A549 (cell line): ENCODE measurements around the gene PARD6G.

Source experiments
- CHD2 ChIP-seq: fragments of 150-350 bp; IDR thresholded peaks from 2 replicates; pipeline ENCODE4 v1.6.1; 2014; ENCODE audit warnings: low read length; ENCODE audit not compliant: partially characterized antibody
- MAFK ChIP-seq: fragments of 450-650 bp; IDR thresholded peaks from 2 replicates; pipeline ENCODE4 v1.6.1; 2014; ENCODE audit not compliant: partially characterized antibody
- PBX3 ChIP-seq: IDR thresholded peaks from 2 replicates; pipeline ENCODE4 v1.6.1; 2012
- POLR2A ChIP-seq: IDR thresholded peaks from 2 replicates; pipeline ENCODE4 v1.6.1; 2012; ENCODE audit warnings: mild to moderate bottlenecking, low read length
- RAD21 ChIP-seq, 2 experiments: fragments of >200 bp in 1 of 2; sonication (Bioruptor Twin) in 1 of 2; formaldehyde crosslinking in 1 of 2; IDR thresholded peaks in 1 of 2; conservative IDR thresholded peaks in 1 of 2; 2 replicates in 1 of 2; 3 replicates in 1 of 2; pipeline ENCODE4 v1.6.1; 2012 to 2018; ENCODE audit warnings: inconsistent platforms in 1 of 2
- RCOR1 ChIP-seq: fragments of 150-350 bp; IDR thresholded peaks from 2 replicates; pipeline ENCODE4 v1.6.1; 2014; ENCODE audit warnings: antibody characterized with exemption, low read length, low read depth
- TF ChIP-seq, protein P1 (sequence below): fragments of >200 bp; sonication (Bioruptor Twin); formaldehyde crosslinking; IDR thresholded peaks from 3 replicates; pipeline ENCODE4 v1.5.1; 2016
- TF ChIP-seq, protein P2 (sequence below): IDR thresholded peaks from 2 replicates; pipeline ENCODE4 v1.6.1; 2012

DNA sequence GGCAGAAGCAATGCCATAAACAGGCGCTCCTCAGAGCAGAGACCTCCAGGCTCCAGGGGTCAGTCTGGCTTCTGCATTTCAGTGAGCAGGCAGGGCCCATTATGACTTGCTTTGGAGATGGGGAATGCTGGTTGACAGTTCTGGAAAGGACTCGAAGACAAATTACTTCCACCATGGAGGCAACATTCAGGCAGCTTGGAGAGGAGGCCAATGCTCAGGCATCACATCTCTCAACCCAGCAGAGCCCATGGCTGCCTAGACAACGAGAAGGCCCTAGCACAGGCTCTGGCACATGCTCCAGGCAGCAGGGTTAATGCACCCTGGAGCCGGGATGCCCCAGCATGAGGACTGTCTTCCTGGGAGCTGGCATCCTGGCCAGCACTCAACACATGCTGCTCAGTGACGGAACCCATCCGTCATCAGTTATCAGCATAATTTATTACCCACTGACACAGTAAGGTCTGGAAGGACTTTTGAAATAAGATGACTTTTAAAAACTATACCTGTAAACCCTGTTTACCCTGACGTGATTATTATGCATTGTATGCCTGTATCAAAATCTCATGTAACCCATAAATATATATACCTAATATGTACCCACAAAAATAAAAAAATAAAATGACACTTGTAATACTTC lies 85.4 kb downstream of the PARD6G start:
- TF ChIP-seq RCOR1 (no peak), POLR2A (no peak), MAFK (no peak), CHD2 (no peak), RAD21 (conservative IDR thresholded peaks at IDR 0.05 in 1 of 2, IDR thresholded peaks at IDR 0.05 in 1 of 2) (no peak), PBX3 (no peak)
- TF ChIP-seq, protein P1, sequence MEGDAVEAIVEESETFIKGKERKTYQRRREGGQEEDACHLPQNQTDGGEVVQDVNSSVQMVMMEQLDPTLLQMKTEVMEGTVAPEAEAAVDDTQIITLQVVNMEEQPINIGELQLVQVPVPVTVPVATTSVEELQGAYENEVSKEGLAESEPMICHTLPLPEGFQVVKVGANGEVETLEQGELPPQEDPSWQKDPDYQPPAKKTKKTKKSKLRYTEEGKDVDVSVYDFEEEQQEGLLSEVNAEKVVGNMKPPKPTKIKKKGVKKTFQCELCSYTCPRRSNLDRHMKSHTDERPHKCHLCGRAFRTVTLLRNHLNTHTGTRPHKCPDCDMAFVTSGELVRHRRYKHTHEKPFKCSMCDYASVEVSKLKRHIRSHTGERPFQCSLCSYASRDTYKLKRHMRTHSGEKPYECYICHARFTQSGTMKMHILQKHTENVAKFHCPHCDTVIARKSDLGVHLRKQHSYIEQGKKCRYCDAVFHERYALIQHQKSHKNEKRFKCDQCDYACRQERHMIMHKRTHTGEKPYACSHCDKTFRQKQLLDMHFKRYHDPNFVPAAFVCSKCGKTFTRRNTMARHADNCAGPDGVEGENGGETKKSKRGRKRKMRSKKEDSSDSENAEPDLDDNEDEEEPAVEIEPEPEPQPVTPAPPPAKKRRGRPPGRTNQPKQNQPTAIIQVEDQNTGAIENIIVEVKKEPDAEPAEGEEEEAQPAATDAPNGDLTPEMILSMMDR: no peak
- TF ChIP-seq, protein P2, sequence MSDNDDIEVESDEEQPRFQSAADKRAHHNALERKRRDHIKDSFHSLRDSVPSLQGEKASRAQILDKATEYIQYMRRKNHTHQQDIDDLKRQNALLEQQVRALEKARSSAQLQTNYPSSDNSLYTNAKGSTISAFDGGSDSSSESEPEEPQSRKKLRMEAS: no peak
